A172 (cell line): Measurements from ENCODE around the gene CCNK. TPM values are rescaled to one million over a fixed set of nuclear protein-coding genes. Genes with fewer than 3 reads are reported as not detected.
A peak's percentile ranks its signal among the peaks of the same experiment; 100 is the strongest.

Source experiments
- DNase-seq: peaks from one replicate; pipeline ENCODE4 v3.0.0-alpha.2; 2015; ENCODE audit warnings: low spot score
- total RNA-seq: library from RNA; depleted of rRNA; stranded (reverse); fragments of >200 nt; shearing (Covaris generic); gene quantifications from 2 replicates; pipeline ENCODE4 v1.2.3, GENCODE V29; 2014; rRNA removed

CCNK gene
- total RNA-seq, 1 experiment from 2014 or later: 7.5 TPM

DNA sequence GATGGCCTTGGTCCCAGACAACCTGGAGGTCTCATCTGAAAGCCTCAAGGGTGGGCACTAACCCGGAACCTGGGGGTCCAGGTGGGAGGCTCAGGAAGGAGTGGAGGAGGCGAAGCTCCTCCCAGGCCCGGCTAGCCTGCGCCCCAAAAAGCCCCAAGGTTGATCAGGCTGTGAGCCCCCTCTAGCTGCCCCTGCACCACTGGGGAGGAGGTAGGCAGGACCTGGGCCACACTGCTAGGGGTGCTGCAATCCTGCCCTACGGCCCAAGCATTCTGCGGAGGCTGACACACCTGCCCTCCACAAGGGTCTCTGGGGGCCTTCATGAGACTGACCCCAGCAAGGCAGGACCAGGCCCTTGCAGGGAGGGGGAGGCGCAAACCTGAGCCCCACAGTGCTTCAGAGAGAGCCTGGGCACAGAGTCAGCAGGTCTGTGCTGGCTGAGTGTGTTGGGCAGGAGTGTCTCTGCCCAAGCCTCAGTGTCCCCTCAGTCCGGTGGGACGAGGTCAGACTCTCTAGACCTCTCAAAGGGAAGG lies 70.9 kb downstream of the CCNK start:
- DNase-seq: no peak

DNA sequence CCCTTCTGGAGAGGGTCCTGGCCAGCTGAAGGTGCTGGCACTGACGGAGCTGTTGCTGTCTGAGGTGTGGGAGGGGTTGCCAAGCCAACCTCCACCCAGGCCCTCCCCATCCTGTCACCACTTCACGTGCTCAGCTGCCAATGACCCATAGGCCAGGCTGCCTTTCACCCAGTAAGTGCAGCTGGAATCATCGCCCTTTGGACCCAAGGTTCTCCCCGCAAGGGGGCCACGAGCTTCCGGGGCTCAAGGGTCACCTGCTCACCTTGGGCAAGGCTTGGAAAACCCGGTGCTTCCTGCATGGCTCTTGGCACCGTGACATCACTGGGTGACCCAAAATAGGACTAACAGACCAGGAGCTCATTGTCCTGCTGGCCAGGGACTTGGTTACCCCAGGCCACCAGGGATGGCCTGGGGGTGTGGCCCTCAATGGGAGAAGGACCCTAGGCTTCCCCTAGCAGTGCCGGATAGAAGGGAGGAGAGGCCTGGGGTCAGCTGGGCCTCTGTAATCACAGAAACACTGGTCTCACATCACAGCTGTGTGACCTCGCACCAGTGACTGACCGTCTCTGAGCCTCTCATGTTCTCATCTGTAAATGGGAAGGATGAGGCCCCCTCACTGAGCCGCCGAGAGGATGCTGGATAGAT lies 71.5 kb downstream of the CCNK start:
- DNase-seq: no peak

DNA sequence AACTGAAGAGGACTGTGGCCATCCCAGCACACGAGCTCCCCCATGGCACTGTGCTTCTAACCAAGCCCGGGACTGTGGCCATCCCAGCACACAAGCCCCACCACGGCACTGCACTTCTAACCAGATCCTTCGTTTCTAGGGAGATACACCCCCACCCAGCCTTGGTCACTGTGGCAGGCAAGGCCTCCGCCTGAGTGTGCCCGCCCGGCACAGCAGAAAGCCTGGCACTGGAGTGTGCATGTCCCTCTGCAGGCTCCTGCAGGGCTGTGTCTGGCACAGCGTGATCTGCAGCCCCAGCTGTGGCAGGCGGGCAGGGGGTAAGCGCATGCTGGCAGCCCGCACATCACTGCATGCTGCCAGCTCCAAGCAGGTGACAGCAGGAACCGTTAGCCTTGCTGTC lies 73.0 kb downstream of the CCNK start:
- no peak for DNase-seq

DNA sequence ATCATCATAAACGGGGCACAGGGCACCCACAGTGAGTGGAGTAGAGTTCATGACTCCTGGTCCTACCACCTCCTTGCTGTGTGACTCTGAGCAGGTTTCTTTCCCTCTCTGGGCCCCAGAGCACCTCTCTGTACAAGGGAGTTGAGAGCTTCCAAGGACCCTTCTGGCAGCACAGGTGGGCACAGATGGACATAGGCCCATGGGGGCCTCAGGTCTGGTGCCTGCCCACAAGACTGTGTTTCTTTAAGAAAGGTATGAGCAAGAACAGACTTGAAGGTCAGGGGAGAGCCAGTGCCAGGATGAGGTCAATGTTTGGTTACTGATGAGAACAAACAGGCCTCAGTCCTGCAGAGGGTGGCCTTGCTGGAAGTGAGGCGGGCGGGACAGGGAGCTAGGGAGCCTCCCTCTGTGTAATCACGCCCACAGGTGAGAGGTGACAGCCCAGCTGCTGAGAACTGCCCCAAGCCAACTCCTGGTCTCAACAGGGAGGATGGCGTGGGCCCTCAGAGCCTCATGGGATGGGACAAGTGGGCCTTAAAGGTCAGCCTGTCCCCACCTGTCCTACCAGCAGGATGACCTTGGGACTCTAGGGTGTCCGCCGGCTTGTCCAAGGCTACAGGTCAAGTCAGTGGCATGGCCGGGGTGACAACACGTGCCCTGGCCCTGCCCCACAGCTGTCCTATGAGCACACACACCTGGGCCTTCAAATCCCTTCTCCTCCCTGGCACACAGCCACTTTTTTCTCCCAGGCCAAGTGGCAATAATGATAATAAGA lies 73.7 kb downstream of the CCNK start:
- DNase-seq: no peak

DNA sequence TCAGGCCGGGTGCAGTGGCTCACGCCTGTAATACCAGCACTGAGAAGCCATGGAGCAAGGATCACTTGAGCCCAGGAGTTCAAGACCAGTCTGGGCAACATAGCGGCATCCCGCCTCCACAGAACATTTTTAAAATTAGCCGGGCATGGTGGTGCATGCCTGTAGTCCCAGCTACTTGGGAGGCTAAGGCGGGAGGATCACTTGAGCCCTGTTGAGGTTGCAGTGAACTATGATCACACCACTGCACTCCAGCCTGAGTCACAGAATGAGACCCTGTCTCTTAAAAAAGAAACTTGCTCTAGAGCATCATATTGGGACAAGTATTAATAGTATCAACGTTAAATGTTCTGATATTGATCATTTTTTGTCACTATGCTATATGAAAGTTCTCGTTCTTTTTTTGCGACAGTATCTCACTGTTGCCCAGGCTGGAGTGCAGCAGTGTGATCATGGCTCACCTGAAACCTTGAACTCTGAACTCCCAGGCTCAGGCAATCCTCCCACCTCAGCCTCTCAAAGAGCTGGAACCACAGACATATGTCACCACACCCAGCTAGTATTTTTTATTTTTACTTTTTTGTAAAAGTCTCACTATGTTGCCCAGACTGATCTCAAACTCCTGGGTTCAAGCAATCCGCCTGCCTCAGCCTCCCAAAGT lies 75.1 kb downstream of the CCNK start:
- DNase-seq: no peak

DNA sequence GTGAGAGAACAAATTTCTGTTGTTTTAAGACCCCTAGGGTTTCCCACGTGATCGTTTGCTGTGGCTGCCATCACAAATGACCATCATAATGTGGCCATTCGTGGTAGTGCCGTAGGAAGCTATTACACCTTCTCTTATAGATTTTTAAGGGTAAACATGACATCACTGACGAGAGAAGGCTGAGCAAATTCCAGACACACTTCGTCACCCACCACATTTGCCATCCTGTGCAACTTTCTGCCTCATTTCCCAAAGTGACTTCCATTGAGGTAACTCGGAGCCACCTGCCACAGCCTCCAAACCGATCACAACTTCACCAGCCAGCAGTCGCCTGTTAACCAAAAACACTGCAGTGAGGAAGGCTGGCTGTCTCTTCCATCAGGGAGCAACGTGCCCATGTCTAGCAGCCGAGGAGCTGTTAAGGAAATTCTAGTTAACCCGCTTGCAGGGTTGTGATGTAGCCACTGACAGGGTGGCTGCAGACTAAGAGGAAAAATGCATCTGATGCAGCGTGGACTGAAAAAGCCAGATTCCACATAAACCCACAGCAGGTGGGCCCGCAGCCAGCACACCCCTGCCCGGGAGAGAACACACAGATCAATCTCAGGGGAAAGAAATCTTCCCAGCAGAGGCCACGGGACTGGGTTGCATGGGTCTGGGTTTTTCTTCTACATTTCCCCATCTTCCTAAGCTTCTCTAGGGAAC lies 78.2 kb downstream of the CCNK start:
- no peak for DNase-seq

DNA sequence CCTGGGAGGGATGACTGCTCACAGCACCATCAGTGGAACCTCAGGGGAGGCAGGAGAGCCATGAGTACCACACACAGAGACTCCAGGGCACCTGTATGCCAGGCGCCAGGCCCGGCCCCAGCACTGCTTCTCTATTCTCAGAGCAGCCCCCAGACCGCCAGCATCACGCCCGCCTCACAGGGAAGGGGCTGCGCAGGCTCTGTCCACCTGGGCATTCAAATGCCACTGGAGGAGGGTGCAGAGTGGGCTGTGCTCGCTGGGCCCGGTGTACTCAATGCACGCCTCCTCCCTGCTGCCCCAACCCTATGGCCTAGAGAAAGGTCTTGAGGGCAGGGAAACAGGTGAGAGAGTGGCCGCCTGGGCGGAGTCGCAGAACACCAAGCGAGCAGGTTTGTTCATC lies 79.2 kb downstream of the CCNK start:
- DNase-seq: no peak

DNA sequence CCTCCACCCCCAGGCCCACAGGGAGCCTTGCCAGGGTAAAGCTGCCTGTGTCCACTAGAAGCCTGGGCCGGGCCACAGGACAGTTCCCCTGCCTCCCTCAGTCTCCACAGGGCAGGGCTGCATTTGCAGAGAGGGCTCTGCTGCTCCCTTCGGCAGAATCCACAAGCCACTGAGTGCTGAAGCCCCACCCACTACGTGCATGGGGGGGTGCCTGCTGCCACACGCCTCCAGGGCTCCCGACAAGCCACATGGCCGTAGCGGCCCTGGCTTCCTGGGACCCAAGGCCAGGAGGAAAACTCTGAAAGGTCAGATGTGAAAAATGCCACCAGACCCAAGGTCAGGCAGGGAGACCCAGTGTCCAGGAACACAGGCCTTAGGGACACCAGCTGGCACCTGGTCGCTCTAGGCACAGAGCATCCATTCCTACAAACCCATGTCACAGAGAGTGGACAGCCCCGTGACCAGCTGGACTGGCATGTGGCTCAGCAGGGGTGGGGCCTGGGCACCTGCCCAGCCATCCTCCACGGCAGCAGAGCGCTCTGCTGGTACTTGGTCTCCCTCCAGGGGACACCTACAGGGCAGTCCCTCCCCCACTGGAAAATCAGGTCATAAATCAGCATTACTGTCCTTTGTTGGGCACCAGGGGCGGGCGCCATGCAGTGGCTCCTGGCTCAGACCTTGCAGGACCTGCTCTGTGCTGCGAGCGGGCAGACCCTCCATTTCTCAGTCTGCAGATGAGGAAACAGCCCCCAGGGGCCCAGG lies 79.9 kb downstream of the CCNK start:
- DNase-seq: peak; percentile 80

DNA sequence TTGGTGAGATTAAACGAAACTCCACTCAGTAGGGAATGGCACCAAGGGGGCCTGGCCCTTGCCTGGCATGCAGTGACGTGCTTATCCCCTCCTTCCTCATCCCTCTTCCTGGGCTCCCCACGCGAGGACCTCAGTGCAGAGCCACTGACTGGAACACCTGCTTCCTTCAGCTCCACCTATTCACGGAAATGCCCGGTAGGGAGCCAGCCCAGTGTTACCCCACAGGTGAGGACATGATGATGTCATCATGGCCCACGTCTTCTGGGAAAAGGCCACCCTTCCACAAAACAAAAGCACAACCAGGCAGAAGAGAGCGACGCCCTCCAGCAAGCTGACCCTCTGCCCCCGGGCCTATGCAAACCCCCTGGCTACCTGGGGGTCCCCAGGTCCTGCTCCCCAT lies 80.7 kb downstream of the CCNK start:
- no peak for DNase-seq

Other genes starting within 250 kb of the CCNK start
- 0.02 TPM in 2 replicates for gene BCL11B, start 209.2 kb upstream of the CCNK start, total RNA-seq
- gene SETD3, start 550 bp upstream of the CCNK start, total RNA-seq: 35.2 and 39.0 TPM in 2 replicates
- 49.6 and 84.9 TPM in 2 replicates for gene CCDC85C, start 122.8 kb downstream of the CCNK start, total RNA-seq
- not detected in 2 replicates for gene HHIPL1, start 163.7 kb downstream of the CCNK start, total RNA-seq
- gene CYP46A1, start 202.9 kb downstream of the CCNK start, total RNA-seq: 0.12 and 0.96 TPM in 2 replicates